ENCODE measurements around the gene SCOC.

- TF ChIP-seq EZH2 (IDR thresholded peaks at IDR 0.05) (no peak), POLR2AphosphoS5 (IDR thresholded peaks at IDR 0.05; ENCODE audit: borderline replicate concordance, low read depth, low read length) (no peak)
Measured at GRCh38 chr4:140361099-140361498, 12.3 kb upstream of the SCOC start.

Measured in SK-N-MC (cell line).